OCI-LY3 (cell line): ENCODE data around the gene TTI1.

Experiments used
- EZH2phosphoT487 ChIP-seq: fragments of 200-600 bp; shearing (Covaris generic); IDR thresholded peaks from 2 replicates; pipeline ENCODE4 v1.6.1; 2018; ENCODE audit warnings: antibody characterized with exemption, mixed run types, low read depth
- TF ChIP-seq, protein P1 (sequence below): fragments of 200-600, 300-600 bp; sonication (generic); IDR thresholded peaks from 2 replicates; pipeline ENCODE4 v1.5.1; 2014; ENCODE audit warnings: antibody characterized with exemption, low read length, low read depth

DNA sequence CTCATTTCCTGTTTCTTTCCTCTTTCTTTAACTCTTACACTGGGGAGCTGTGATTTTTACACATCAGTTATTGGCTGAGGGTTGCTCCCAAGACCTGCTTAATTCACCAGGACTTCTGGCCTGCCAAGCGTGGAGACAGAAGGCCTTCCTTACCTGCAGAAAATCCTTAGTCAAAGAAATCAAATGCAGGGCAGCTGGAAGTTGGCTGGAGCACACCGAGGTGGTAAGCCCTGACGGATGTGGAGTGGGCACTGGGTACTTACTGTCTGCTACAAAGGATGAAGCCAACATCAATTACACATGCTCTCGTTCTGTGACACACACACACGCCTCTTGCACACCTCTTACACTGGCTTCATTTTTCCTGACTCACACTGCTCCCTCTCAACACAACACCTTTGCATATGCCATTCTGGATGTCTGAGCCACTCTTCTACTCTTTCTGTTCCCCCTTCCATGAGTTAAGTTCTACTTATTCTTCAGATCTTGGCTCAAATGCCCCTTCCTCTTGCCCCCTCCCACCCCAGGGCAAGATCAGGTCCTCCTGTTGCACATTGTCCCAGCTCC is 61.6 kb downstream of the TTI1 start:
- TF ChIP-seq, protein P1, sequence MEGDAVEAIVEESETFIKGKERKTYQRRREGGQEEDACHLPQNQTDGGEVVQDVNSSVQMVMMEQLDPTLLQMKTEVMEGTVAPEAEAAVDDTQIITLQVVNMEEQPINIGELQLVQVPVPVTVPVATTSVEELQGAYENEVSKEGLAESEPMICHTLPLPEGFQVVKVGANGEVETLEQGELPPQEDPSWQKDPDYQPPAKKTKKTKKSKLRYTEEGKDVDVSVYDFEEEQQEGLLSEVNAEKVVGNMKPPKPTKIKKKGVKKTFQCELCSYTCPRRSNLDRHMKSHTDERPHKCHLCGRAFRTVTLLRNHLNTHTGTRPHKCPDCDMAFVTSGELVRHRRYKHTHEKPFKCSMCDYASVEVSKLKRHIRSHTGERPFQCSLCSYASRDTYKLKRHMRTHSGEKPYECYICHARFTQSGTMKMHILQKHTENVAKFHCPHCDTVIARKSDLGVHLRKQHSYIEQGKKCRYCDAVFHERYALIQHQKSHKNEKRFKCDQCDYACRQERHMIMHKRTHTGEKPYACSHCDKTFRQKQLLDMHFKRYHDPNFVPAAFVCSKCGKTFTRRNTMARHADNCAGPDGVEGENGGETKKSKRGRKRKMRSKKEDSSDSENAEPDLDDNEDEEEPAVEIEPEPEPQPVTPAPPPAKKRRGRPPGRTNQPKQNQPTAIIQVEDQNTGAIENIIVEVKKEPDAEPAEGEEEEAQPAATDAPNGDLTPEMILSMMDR, result no peak
- TF ChIP-seq EZH2phosphoT487, result no peak
